AG04450 (cell line): Measurements from ENCODE around the gene IFI44L. TPM values are rescaled to one million over a fixed set of nuclear protein-coding genes. Genes with fewer than 3 reads are reported as not detected.

Experiments
- CTCF ChIA-PET: fragments of 300-600, 350-600 bp; formaldehyde crosslinking; extraction: SDS; loops from one replicate; lab custom pipeline; 2022; ENCODE audit warnings: antibody characterized with exemption, inconsistent platforms; lab: Charles Lee
- POLR2A ChIA-PET: fragments of 350-600 bp; formaldehyde crosslinking; extraction: SDS; loops from one replicate; lab custom pipeline; 2021; ENCODE audit warnings: antibody characterized with exemption, inconsistent platforms; lab: Yijun Ruan, JAX
- DNase-seq: peaks from one replicate; pipeline ENCODE4 v3.0.0-alpha.2; 2011; ENCODE audit warnings: low read depth, low spot score
- H3K27ac ChIP-seq: one replicate; pipeline ENCODE4 v1.5.1; 2012; ENCODE audit warnings: low read depth, low read length, control low read depth
- H3K27me3 ChIP-seq: one replicate; pipeline ENCODE4 v1.6.0; 2012; ENCODE audit warnings: low read length; ENCODE audit not compliant: control insufficient read depth, insufficient read depth
- H3K4me3 ChIP-seq: 2 replicates; pipeline ENCODE4 v1.5.1; 2011; ENCODE audit warnings: mild to moderate bottlenecking, low read depth, low read length, control low read depth
- H3K9me3 ChIP-seq: 2 replicates; pipeline ENCODE4 v1.5.1; 2012; ENCODE audit warnings: low read length; ENCODE audit not compliant: control insufficient read depth, insufficient read depth
- CTCF ChIP-seq: IDR thresholded peaks from 2 replicates; pipeline ENCODE4 v1.5.1; 2011; ENCODE audit warnings: low read depth, low read length, control low read depth, inconsistent platforms
- polyA plus RNA-seq: library from polyadenylated mRNA; depleted of rRNA; stranded (reverse); fragments of >200 nt; gene quantifications from 2 replicates; pipeline ENCODE4 v1.2.3, GENCODE V29; 2011

IFI44L gene
- polyA plus RNA-seq, 1 experiment = 1.1 TPM

- H3K4me3 ChIP-seq = no peak overlapping the region
- ChIA-PET POLR2A (no interaction called here), CTCF (interaction anchor here (0.6 to 1.2 kb wide), 3 partner anchors 33 to 59 kb away, joined by 3 to 4 read pairs (median 3); no protein-coding TSS in a partner anchor)
- no peak overlapping the region for H3K27ac ChIP-seq
- no peaks in the 10 kb centered on the region for H3K27me3 ChIP-seq
- no peaks in the 10 kb centered on the region for H3K9me3 ChIP-seq
- no peak for TF ChIP-seq CTCF
- DNase-seq = no peak
Observed at GRCh38 chr1:78667939-78668338, 47.7 kb downstream of the IFI44L start.

GRCh38 chr1:78668427-78668826 is 48.2 kb downstream of the IFI44L start:
- ChIA-PET POLR2A (no interaction called here), CTCF (no interaction called here)
- Histone ChIP-seq H3K9me3 (no peaks in the 10 kb centered on the region), H3K4me3 (no peak overlapping the region), H3K27me3 (no peaks in the 10 kb centered on the region), H3K27ac (no peak overlapping the region)
- no peak for TF ChIP-seq CTCF
- no peak for DNase-seq

- ChIA-PET CTCF (interaction anchor here (1.2 to 1.3 kb wide), 2 partner anchors 55 to 541 kb away, joined by 5 to 6 read pairs; no protein-coding TSS in a partner anchor), POLR2A (no interaction called here)
- Histone ChIP-seq H3K4me3 (no peak overlapping the region), H3K27ac (no peak overlapping the region), H3K27me3 (no peaks in the 10 kb centered on the region), H3K9me3 (no peaks in the 10 kb centered on the region)
- TF ChIP-seq CTCF = no peak
- DNase-seq = no peak
Observed at GRCh38 chr1:78672428-78672827, 52.2 kb downstream of the IFI44L start.

GRCh38 chr1:78673120-78673519 is 52.9 kb downstream of the IFI44L start:
- ChIA-PET CTCF (interaction anchor here (1.2 to 1.3 kb wide), 2 partner anchors 56 to 542 kb away, joined by 5 to 6 read pairs; no protein-coding TSS in a partner anchor), POLR2A (no interaction called here)
- Histone ChIP-seq H3K9me3 (no peaks in the 10 kb centered on the region), H3K27me3 (no peaks in the 10 kb centered on the region), H3K27ac (no peak overlapping the region), H3K4me3 (no peak overlapping the region)
- DNase-seq = no peak
- TF ChIP-seq CTCF = no peak

GRCh38 chr1:78676347-78676982 is 56.2 kb downstream of the IFI44L start:
- ChIA-PET CTCF (interaction anchor here (0.6 to 3.3 kb wide), 36 partner anchors 10 to 1148 kb away, joined by 3 to 31 read pairs (median 4); partner anchors contain the start of genes IFI44, IFI44L and PTGFR), POLR2A (no interaction called here)
- DNase-seq = peak; percentile 41
- Histone ChIP-seq H3K9me3 (no peaks in the 10 kb centered on the region), H3K27me3 (no peaks in the 10 kb centered on the region), H3K27ac (no peak overlapping the region), H3K4me3 (no peak overlapping the region)
- peak; percentile 85 for TF ChIP-seq CTCF
